Hepatocyte (in vitro differentiated cells): ENCODE data around the gene RAB38. TPM values are rescaled to one million over a fixed set of nuclear protein-coding genes. Genes with fewer than 3 reads are reported as not detected.

Experiments
- DNase-seq: peaks from one replicate; pipeline ENCODE4 v3.0.0-alpha.2; 2016; ENCODE audit warnings: low spot score
- H2AFZ ChIP-seq: fragments of 200-600 bp; sonication (generic); 2 replicates; pipeline ENCODE4 v1.6.0; 2016; ENCODE audit warnings: antibody characterized with exemption, mild to moderate bottlenecking
- H3K27ac ChIP-seq: fragments of 200-600 bp; sonication (generic); 2 replicates; pipeline ENCODE4 v1.5.1; 2016; ENCODE audit warnings: mild to moderate bottlenecking
- H3K27me3 ChIP-seq: fragments of 200-600 bp; sonication (generic); 2 replicates; pipeline ENCODE4 v1.6.1; 2016
- H3K36me3 ChIP-seq: fragments of 200-600 bp; sonication (generic); replicated peaks from 2 replicates; pipeline ENCODE4 v1.5.1; 2016; ENCODE audit warnings: low read depth; ENCODE audit not compliant: insufficient read depth
- H3K4me1 ChIP-seq: fragments of 200-600 bp; sonication (generic); 2 replicates; pipeline ENCODE4 v1.5.1; 2016; ENCODE audit warnings: mild to moderate bottlenecking, moderate library complexity; ENCODE audit not compliant: insufficient read depth
- H3K4me2 ChIP-seq: fragments of 200-600 bp; sonication (generic); 2 replicates; pipeline ENCODE4 v1.6.0; 2016
- H3K4me3 ChIP-seq: fragments of 200-600 bp; sonication (generic); 2 replicates; pipeline ENCODE4 v1.5.1; 2016; ENCODE audit warnings: mild to moderate bottlenecking
- H3K79me2 ChIP-seq: fragments of 200-600 bp; sonication (generic); 2 replicates; pipeline ENCODE4 v1.6.0; 2017; ENCODE audit warnings: mild to moderate bottlenecking
- H3K9me2 ChIP-seq: fragments of 200-600 bp; sonication (generic); replicated peaks from 2 replicates; pipeline ENCODE4 v1.6.0; 2017; ENCODE audit warnings: mild to moderate bottlenecking; ENCODE audit not compliant: insufficient read depth
- H3K9me3 ChIP-seq: fragments of 200-600 bp; sonication (generic); 2 replicates; pipeline ENCODE4 v1.5.1; 2016; ENCODE audit warnings: low read depth, mild to moderate bottlenecking
- H4K20me1 ChIP-seq: fragments of 200-600 bp; sonication (generic); 2 replicates; pipeline ENCODE4 v1.6.0; 2016; ENCODE audit warnings: mild to moderate bottlenecking; ENCODE audit not compliant: insufficient read depth, poor library complexity, severe bottlenecking
- CTCF ChIP-seq: fragments of 200-600 bp; sonication (generic); IDR thresholded peaks from 2 replicates; pipeline ENCODE4 v1.5.1; 2016; ENCODE audit warnings: antibody characterized with exemption, mild to moderate bottlenecking; ENCODE audit not compliant: poor library complexity
- EZH2 ChIP-seq: fragments of 200-600 bp; sonication (generic); IDR thresholded peaks from 2 replicates; pipeline ENCODE4 v1.6.1; 2016; ENCODE audit warnings: antibody characterized with exemption, mild to moderate bottlenecking, borderline replicate concordance
- EZH2phosphoT487 ChIP-seq: fragments of 200-600 bp; sonication (generic); IDR thresholded peaks from one replicate; pipeline ENCODE4 v1.6.1; 2018; ENCODE audit warnings: antibody characterized with exemption, mild to moderate bottlenecking, low read depth, moderate library complexity; ENCODE audit not compliant: unreplicated experiment, severe bottlenecking
- WGBS: methylation state at CpG from one replicate; pipeline ENCODE4 v1.1.6; 2016; ENCODE audit warnings: low lambda C conversion rate; ENCODE audit errors: missing lambda C conversion rate; 5-methylcytosine and 5-hydroxymethylcytosine counted together
- polyA plus RNA-seq: library from polyadenylated mRNA; unstranded; fragments of >200 nt; fragmentation: Nextera tagmentation; extraction: Ambion mirVana; gene quantifications from 2 replicates; pipeline ENCODE4 v1.2.1, GENCODE V29; 2016
- total RNA-seq: library from RNA; depleted of rRNA; stranded (reverse); fragments of >200 nt; gene quantifications from 2 replicates; pipeline ENCODE4 v1.2.3, GENCODE V29; 2014

Gene RAB38
- total RNA-seq (13.8 and 14.6 TPM in 2 replicates), polyA plus RNA-seq (8.5 and 14.8 TPM in 2 replicates)

- Histone ChIP-seq H2AFZ (peak within 1 kb of the TSS; percentile 92), H3K79me2 (peaks cover 20% of the 10 kb centered on the region), H3K27me3 (no peaks in the 10 kb centered on the region), H3K36me3 (no peaks in the 10 kb centered on the region), H3K4me3 (peak within 1 kb of the TSS; percentile 46), H3K4me1 (peaks cover 19% of the 10 kb centered on the region), H3K9me3 (no peaks in the 10 kb centered on the region), H4K20me1 (no peaks in the 10 kb centered on the region), H3K9me2 (no peaks in the 10 kb centered on the region), H3K27ac (peak within 1 kb of the TSS; percentile 92), H3K4me2 (peak within 1 kb of the TSS; percentile 96)
- TF ChIP-seq CTCF, result no peak
- TF ChIP-seq EZH2phosphoT487, result no peak
- no peak for TF ChIP-seq EZH2
- peak; percentile 82 for DNase-seq
- WGBS, result 2% methylated on average over 46 of the region's 54 CpGs
Measured at GRCh38 chr11:88174709-88175568, at the start of gene RAB38. TSS of gene RAB38 (minus strand) at chr11:88175443. CDS start at chr11:88175384, 59 bp downstream.

GRCh38 chr11:88213406-88213805 is 38.2 kb upstream of the RAB38 start:
- no peaks in the 10 kb centered on the region for H3K79me2 ChIP-seq
- H3K9me3 ChIP-seq, result no peaks in the 10 kb centered on the region
- H3K4me1 ChIP-seq, result no peaks in the 10 kb centered on the region
- H3K4me3 ChIP-seq, result no peak overlapping the region
- DNase-seq, result no peak
- no peak overlapping the region for H3K4me2 ChIP-seq
- H3K27me3 ChIP-seq, result no peaks in the 10 kb centered on the region
- H2AFZ ChIP-seq, result no peak overlapping the region
- no peak overlapping the region for H3K27ac ChIP-seq
- TF ChIP-seq CTCF (no peak), EZH2 (no peak), EZH2phosphoT487 (no peak)
- H4K20me1 ChIP-seq, result no peaks in the 10 kb centered on the region
- no peaks in the 10 kb centered on the region for H3K36me3 ChIP-seq
- H3K9me2 ChIP-seq, result no peaks in the 10 kb centered on the region

GRCh38 chr11:88212300-88212699 is 37.1 kb upstream of the RAB38 start:
- Histone ChIP-seq H3K9me3 (no peaks in the 10 kb centered on the region), H3K79me2 (no peaks in the 10 kb centered on the region), H3K4me2 (no peak overlapping the region), H3K4me1 (no peaks in the 10 kb centered on the region), H4K20me1 (no peaks in the 10 kb centered on the region), H3K9me2 (no peaks in the 10 kb centered on the region), H3K27ac (no peak overlapping the region), H2AFZ (no peak overlapping the region), H3K4me3 (no peak overlapping the region), H3K27me3 (no peaks in the 10 kb centered on the region), H3K36me3 (no peaks in the 10 kb centered on the region)
- WGBS, result 78% methylated on average over 1 of the region's 1 CpG
- TF ChIP-seq CTCF (no peak), EZH2phosphoT487 (no peak), EZH2 (no peak)
- DNase-seq, result no peak
